PC-9 (cell line): ENCODE measurements around the gene DIRAS3. TPM values are rescaled to one million over a fixed set of nuclear protein-coding genes. Genes with fewer than 3 reads are reported as not detected.

Experiments used
- BruUV-seq: library from RNA; stranded (reverse); fragments of 400-500 nt; replicated peaks from 2 replicates; lab custom pipeline; 2021; lab: Mats Ljungman, UMichigan
- CTCF ChIA-PET: fragments of 300-600 bp; sonication (Branson Sonifier 250); formaldehyde crosslinking; loops from one replicate; lab custom pipeline; 2022; ENCODE audit warnings: antibody characterized with exemption; lab: Charles Lee
- POLR2A ChIA-PET: fragments of 300-600 bp; sonication (Branson Sonifier 250); formaldehyde crosslinking; loops from one replicate; lab custom pipeline; 2022; ENCODE audit warnings: antibody characterized with exemption; ENCODE audit not compliant: unreplicated experiment; lab: Charles Lee
- DNase-seq, 2 experiments: peaks; one replicate each; pipeline versions ENCODE4 v3.0.0 to v3.0.0-alpha.2; 2015 to 2022; ENCODE audit warnings: mixed read lengths in 1 of 2
- H2AFZ ChIP-seq: fragments of 200-600 bp; sonication (generic); 2 replicates; pipeline ENCODE4 v1.8.1; 2017; ENCODE audit warnings: antibody characterized with exemption
- H3F3A ChIP-seq: fragments of 200-600 bp; sonication (generic); 2 replicates; pipeline ENCODE4 v1.8.1; 2017; ENCODE audit warnings: antibody characterized with exemption, mild to moderate bottlenecking, low read depth; ENCODE audit not compliant: insufficient read depth
- H3K27ac ChIP-seq: fragments of 200-600 bp; sonication (generic); 2 replicates; pipeline ENCODE4 v1.6.1; 2016; ENCODE audit warnings: mixed run types
- H3K27me3 ChIP-seq: fragments of 200-600 bp; sonication (generic); 2 replicates; pipeline ENCODE4 v1.6.1; 2016; ENCODE audit warnings: low read depth, mixed run types; ENCODE audit not compliant: insufficient read depth
- H3K36me3 ChIP-seq: fragments of 200-600 bp; sonication (generic); 2 replicates; pipeline ENCODE4 v1.6.1; 2016; ENCODE audit warnings: low read depth, mixed run types
- H3K4me1 ChIP-seq: fragments of 200-600 bp; sonication (generic); replicated peaks from 2 replicates; pipeline ENCODE4 v1.6.1; 2016; ENCODE audit warnings: mixed run types; ENCODE audit not compliant: insufficient read depth
- H3K4me2 ChIP-seq: fragments of 200-600 bp; sonication (generic); 2 replicates; pipeline ENCODE4 v1.6.1; 2017; ENCODE audit warnings: mixed run types
- H3K4me3 ChIP-seq: fragments of 200-600 bp; sonication (generic); 2 replicates; pipeline ENCODE4 v1.6.1; 2016; ENCODE audit warnings: mixed run types
- H3K79me2 ChIP-seq: fragments of 200-600 bp; sonication (generic); 2 replicates; pipeline ENCODE4 v1.6.1; 2017; ENCODE audit warnings: low read depth, mixed run types
- H3K9me2 ChIP-seq: fragments of 200-600 bp; sonication (generic); 2 replicates; pipeline ENCODE4 v1.8.1; 2017; ENCODE audit warnings: mild to moderate bottlenecking; ENCODE audit not compliant: insufficient read depth
- H3K9me3 ChIP-seq: fragments of 200-600 bp; sonication (generic); 2 replicates; pipeline ENCODE4 v1.8.1; 2016; ENCODE audit warnings: low read depth; ENCODE audit not compliant: insufficient read depth
- H4K20me1 ChIP-seq: fragments of 200-600 bp; sonication (generic); 2 replicates; pipeline ENCODE4 v1.8.1; 2017; ENCODE audit not compliant: insufficient read depth
- CTCF ChIP-seq: fragments of 200-600 bp; sonication (generic); conservative IDR thresholded peaks from 2 replicates; pipeline ENCODE4 v1.6.1; 2017; ENCODE audit warnings: mixed run types, antibody characterized with exemption, mild to moderate bottlenecking, moderate library complexity
- EZH2 ChIP-seq: fragments of 200-600 bp; sonication (generic); IDR thresholded peaks from 2 replicates; pipeline ENCODE4 v1.8.0; 2017; ENCODE audit warnings: antibody characterized with exemption, low read depth
- intact Hi-C: fragments of 100-400 bp; cut with micrococcal nuclease; formaldehyde crosslinking; loops from one replicate; pipeline ENCODE4 v1.10.0; 2022; ENCODE audit not compliant: unreplicated experiment
- total RNA-seq: library from RNA; stranded (reverse); gene quantifications from 2 replicates; pipeline ENCODE4 v1.2.3, GENCODE V29; 2021

Gene DIRAS3
- total RNA-seq, 1 experiment from 2014 or later: not detected

- H3K4me3 ChIP-seq: no peak overlapping the region
- no peak overlapping the region for H3K4me2 ChIP-seq
- H3K9me2 ChIP-seq: no peaks in the 10 kb centered on the region
- intact Hi-C loops: no loop called here
- no peak overlapping the region for H3K27ac ChIP-seq
- no peaks in the 10 kb centered on the region for H4K20me1 ChIP-seq
- ChIA-PET CTCF (interaction anchor here (0.6 kb wide), 1 partner anchor 134 kb away, joined by 4 read pairs; no protein-coding TSS in a partner anchor), POLR2A (no interaction called here)
- H3K4me1 ChIP-seq: no peaks in the 10 kb centered on the region
- DNase-seq: no peak
- no peak overlapping the region for H2AFZ ChIP-seq
- BruUV-seq: no TSS peak
- no peaks in the 10 kb centered on the region for H3K36me3 ChIP-seq
- H3K9me3 ChIP-seq: no peaks in the 10 kb centered on the region; the same call in 1 of the 2 replicates
- H3K27me3 ChIP-seq: no peaks in the 10 kb centered on the region
- TF ChIP-seq EZH2: no peak
- TF ChIP-seq CTCF: no peak
- H3K79me2 ChIP-seq: no peaks in the 10 kb centered on the region
- no peaks in the 10 kb centered on the region for H3F3A ChIP-seq
Measured at GRCh38 chr1:68078647-68079046, 28.2 kb upstream of the DIRAS3 start.

- no peak overlapping the region for H3K4me3 ChIP-seq
- no peaks in the 10 kb centered on the region for H3K9me2 ChIP-seq
- H3K27ac ChIP-seq: no peak overlapping the region
- H2AFZ ChIP-seq: no peak overlapping the region
- DNase-seq: no peak
- H3K4me2 ChIP-seq: no peak overlapping the region
- H3K4me1 ChIP-seq: no peaks in the 10 kb centered on the region
- no peaks in the 10 kb centered on the region for H3K27me3 ChIP-seq
- no peaks in the 10 kb centered on the region for H4K20me1 ChIP-seq
- no TSS peak for BruUV-seq
- H3K9me3 ChIP-seq: no peaks in the 10 kb centered on the region; the same call in 1 of the 2 replicates
- ChIA-PET POLR2A (no interaction called here), CTCF (no interaction called here)
- H3K79me2 ChIP-seq: no peaks in the 10 kb centered on the region
- H3F3A ChIP-seq: no peaks in the 10 kb centered on the region
- no peaks in the 10 kb centered on the region for H3K36me3 ChIP-seq
- intact Hi-C loops: no loop called here
- no peak for TF ChIP-seq CTCF
- no peak for TF ChIP-seq EZH2
Measured at GRCh38 chr1:68074472-68074871, 24.0 kb upstream of the DIRAS3 start.

- Histone ChIP-seq H3F3A (no peaks in the 10 kb centered on the region), H3K36me3 (no peaks in the 10 kb centered on the region), H3K27ac (no peak overlapping the region), H2AFZ (no peak overlapping the region), H3K4me3 (no peak overlapping the region), H3K79me2 (no peaks in the 10 kb centered on the region), H3K9me3 (no peaks in the 10 kb centered on the region), H4K20me1 (no peaks in the 10 kb centered on the region), H3K27me3 (no peaks in the 10 kb centered on the region), H3K4me1 (no peaks in the 10 kb centered on the region), H3K4me2 (no peak overlapping the region), H3K9me2 (0 out of 2 replicates have a peak, but pooled peaks cover 3% of the 10 kb centered on the region)
- ChIA-PET CTCF (no interaction called here), POLR2A (no interaction called here)
- no peak for TF ChIP-seq CTCF
- TF ChIP-seq EZH2: no peak
- intact Hi-C loops: no loop called here
- DNase-seq: no peak
- BruUV-seq: no TSS peak
Measured at GRCh38 chr1:68065766-68066165, 15.3 kb upstream of the DIRAS3 start.
